Peyer's patch (tissue), 4 donors: ENCODE results near the gene CREB3.

Experiments used
- CTCF ChIP-seq, 6 experiments: fragments of 450-650 bp in 4 of 6; fragments of 200-600 bp in 2 of 6; sonication (generic) in 1 of 6; IDR thresholded peaks; one replicate each; pipeline ENCODE4 v1.5.1; 2017 to 2019; ENCODE audit warnings: antibody characterized with exemption in 6 of 6, mild to moderate bottlenecking in 3 of 6, moderate library complexity in 1 of 6
- POLR2A ChIP-seq, 2 donors: fragments of 450-650 bp; IDR thresholded peaks; one replicate each; pipeline ENCODE4 v1.5.1; 2017; ENCODE audit warnings: antibody characterized with exemption in 2 of 2, mild to moderate bottlenecking in 2 of 2, moderate library complexity in 2 of 2

- TF ChIP-seq POLR2A (IDR thresholded peaks at IDR 0.05) (peak in 1 of 2 donors; percentile 15), CTCF (IDR thresholded peaks at IDR 0.05) (peak; percentile 61 to 83 (median 74))
Observed at GRCh38 chr9:35756275-35757225, 24.1 kb downstream of the CREB3 start.
